Retinal pigment epithelial cell (primary cell): ENCODE measurements around the gene ITPKA.
A peak's percentile ranks its signal among the peaks of the same experiment; 100 is the strongest.
"Not testable (repeated sequence)": the region's sequence is repeated elsewhere in the genome, so short reads cannot be mapped to it uniquely, and the experiment has no call there.

Source experiments
- DNase-seq: peaks from one replicate; pipeline ENCODE4 v3.0.0-alpha.2; 2010; ENCODE audit warnings: low read depth
- H3K4me3 ChIP-seq: 2 replicates; pipeline ENCODE4 v1.5.1; 2011; ENCODE audit warnings: mild to moderate bottlenecking, low read length, control low read depth, moderate library complexity
- CTCF ChIP-seq: conservative IDR thresholded peaks from 2 replicates; pipeline ENCODE4 v1.5.1; 2011; ENCODE audit warnings: low read depth, low read length, control low read depth, inconsistent platforms

ITPKA gene

DNA sequence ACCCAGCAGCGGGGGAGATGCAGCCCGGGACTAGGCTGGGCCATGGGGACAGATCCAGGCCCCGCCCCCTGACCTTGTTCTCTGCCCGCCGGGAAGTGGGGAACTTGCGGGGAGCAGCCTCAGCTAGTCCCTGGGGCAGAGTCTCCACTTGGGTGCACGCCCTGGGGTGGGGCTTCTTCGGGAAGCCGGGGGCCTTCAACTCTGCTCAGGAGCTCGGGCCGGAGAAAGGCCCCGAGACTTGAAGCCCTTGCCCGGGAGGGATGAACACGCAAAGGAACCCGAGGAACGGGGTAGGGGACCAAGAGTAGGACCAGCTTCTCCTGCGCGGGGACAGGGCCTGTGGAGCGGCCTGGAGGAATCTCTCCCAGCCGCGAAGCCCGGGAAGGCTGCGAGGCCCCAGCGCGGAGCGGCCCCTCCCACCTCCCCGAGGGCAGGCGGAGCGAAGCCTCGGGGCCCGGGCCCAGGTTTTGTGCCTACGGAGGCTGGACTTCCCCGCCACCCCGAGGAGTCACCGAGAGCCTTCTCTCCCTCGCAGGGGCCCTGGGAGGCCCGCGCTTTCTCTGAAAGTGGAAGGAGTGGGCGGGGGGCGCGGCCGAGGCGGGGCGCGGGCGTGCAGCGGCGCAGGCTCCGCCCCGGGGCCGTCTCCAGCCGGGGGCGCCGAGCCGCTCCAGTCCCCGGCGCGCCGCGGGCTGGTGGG, at the start of gene ITPKA:
ITPKA (plus strand) TSS at position 670 of the 697 bp plus-strand sequence. CDS start 54 bp downstream, outside the sequence.
- no peak for DNase-seq
- peak within 1 kb of the TSS; percentile 53 for H3K4me3 ChIP-seq
- no peak for TF ChIP-seq CTCF

GRCh38 chr15:41445399-41445798, 48.3 kb upstream of the ITPKA start:
- TF ChIP-seq CTCF = no peak
- DNase-seq = no peak
- no peak overlapping the region for H3K4me3 ChIP-seq

DNA sequence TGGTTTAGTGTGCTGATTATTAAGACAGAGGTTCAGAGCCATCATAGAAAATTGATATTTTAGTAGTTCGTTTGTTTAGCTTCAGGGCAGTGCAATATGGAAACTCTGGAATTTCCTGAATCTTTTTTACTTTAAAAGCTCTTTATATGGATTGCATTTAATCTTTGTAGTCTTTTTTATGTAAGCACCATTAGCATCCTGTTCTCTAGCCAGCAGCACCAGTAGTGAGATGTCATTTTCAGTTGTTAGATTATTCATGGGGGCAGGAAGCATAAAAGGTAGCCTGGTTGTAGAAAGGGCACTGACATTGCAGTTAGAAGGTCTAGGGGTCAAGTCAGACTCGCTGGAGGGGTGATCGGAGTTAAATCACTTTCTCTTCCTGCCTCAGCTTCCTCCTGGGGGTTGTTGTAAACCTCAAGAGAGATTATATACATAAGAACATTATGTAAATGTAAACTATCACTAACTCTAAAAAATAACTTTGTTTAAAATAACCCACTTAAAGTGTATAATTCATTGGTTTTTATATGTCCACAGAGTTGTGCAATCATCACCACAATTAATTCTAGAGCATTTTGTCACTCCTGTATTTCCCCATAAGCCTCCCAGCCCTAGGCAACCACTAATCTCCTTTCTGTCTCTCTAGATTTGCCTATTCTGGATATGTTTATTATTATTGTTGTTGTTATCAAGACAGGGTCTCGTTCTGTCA, 31.4 kb upstream of the ITPKA start:
- no peak for TF ChIP-seq CTCF
- no peak for DNase-seq
- no peak overlapping the region for H3K4me3 ChIP-seq

GRCh38 chr15:41464889-41465580, 28.6 kb upstream of the ITPKA start:
- DNase-seq = no peak
- H3K4me3 ChIP-seq = no peak overlapping the region
- no peak for TF ChIP-seq CTCF

DNA sequence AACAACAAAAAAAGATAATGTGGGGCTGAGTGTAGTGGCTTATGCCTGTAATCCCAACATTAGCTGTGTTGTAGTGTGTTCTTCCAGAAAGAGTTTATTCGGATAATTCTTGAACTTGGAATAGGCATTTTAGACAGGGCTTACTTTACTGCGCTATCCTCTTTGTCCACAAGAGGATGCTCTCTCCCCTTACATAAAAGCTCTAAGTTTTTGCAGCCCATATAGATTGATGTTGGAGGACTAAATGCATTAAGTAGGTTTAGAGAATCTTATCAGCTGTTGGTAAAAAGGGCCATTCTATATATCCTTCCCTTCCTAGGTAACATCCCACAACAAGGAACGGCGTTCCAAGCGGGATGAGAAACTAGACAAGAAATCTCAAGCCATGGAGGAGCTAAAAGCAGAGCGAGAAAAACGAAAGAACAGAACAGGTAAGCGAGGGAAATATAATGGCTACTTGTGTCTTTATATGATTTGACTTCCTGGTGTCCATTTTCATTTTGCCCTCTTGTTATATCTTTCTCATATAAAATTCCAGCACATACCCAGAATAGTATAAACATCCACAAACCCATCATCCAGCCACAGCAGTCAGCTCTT, 27.8 kb upstream of the ITPKA start:
- peak; percentile 100 for TF ChIP-seq CTCF
- H3K4me3 ChIP-seq = no peak overlapping the region
- DNase-seq = peak; percentile 19

- no peak for DNase-seq
Observed at GRCh38 chr15:41466711-41467110, 27.0 kb upstream of the ITPKA start.

GRCh38 chr15:41469644-41470043, 24.0 kb upstream of the ITPKA start:
- not testable (repeated sequence) for DNase-seq, H3K4me3 ChIP-seq

More at GRCh38 chr15:41466711-41467110, 27.0 kb upstream of the ITPKA start:
- H3K4me3 ChIP-seq = no peak overlapping the region
- no peak for TF ChIP-seq CTCF
